Natural killer cell (primary cell): ENCODE data around the gene NSUN6. TPM values are rescaled to one million over a fixed set of nuclear protein-coding genes. Genes with fewer than 3 reads are reported as not detected.
A peak's percentile ranks its signal among the peaks of the same experiment; 100 is the strongest.

Source experiments
- ATAC-seq, 3 donors: fragments of 150-1000 bp in 2 of 3; fragments of 200-7000 bp in 1 of 3; cut with Tn5 transposase; 1 replicate in 1 of 3; 2 replicates in 2 of 3; pipeline ENCODE4 v1.10.0; 2021; ENCODE audit warnings: mild to moderate bottlenecking in 2 of 3, moderate library complexity in 2 of 3
- DNase-seq, 2 donors: peaks; one replicate each; pipeline versions ENCODE4 v3.0.0 to v3.0.0-alpha.2; 2013 to 2021; ENCODE audit warnings: mixed read lengths in 1 of 2
- H3K27ac ChIP-seq: one replicate; pipeline ENCODE4 v1.5.1; 2013; ENCODE audit warnings: mild to moderate bottlenecking, low read length
- H3K27me3 ChIP-seq: one replicate; pipeline ENCODE4 v1.6.1; 2013; ENCODE audit warnings: low read length; ENCODE audit not compliant: control insufficient read depth, insufficient read depth
- H3K36me3 ChIP-seq: one replicate; pipeline ENCODE4 v1.6.1; 2013; ENCODE audit warnings: low read length; ENCODE audit not compliant: control insufficient read depth, insufficient read depth
- H3K4me1 ChIP-seq: one replicate; pipeline ENCODE4 v1.6.1; 2013; ENCODE audit warnings: low read length; ENCODE audit not compliant: control insufficient read depth, insufficient read depth
- H3K4me3 ChIP-seq: one replicate; pipeline ENCODE4 v1.5.1; 2013; ENCODE audit warnings: low read length
- H3K9me3 ChIP-seq: one replicate; pipeline ENCODE4 v1.6.1; 2013; ENCODE audit warnings: low read length; ENCODE audit not compliant: control insufficient read depth, insufficient read depth
- H3K27ac Mint-ChIP-seq, 2 donors: one replicate each; pipeline ENCODE4 v1.8.0; 2022; ENCODE audit warnings: mild to moderate bottlenecking in 2 of 2, mixed read lengths in 2 of 2, moderate library complexity in 1 of 2
- H3K27me3 Mint-ChIP-seq, 2 donors: one replicate each; pipeline ENCODE4 v1.8.0; 2022; ENCODE audit warnings: low read depth in 2 of 2, mixed read lengths in 2 of 2
- H3K36me3 Mint-ChIP-seq: one replicate; pipeline ENCODE4 v1.8.0; 2022; ENCODE audit warnings: mixed read lengths
- H3K4me1 Mint-ChIP-seq, 2 donors: one replicate each; pipeline ENCODE4 v1.8.0; 2022; ENCODE audit warnings: mixed read lengths in 2 of 2
- H3K4me3 Mint-ChIP-seq: one replicate; pipeline ENCODE4 v1.8.0; 2022; ENCODE audit warnings: mild to moderate bottlenecking, moderate library complexity, mixed read lengths
- H3K9me3 Mint-ChIP-seq, 2 donors: one replicate each; pipeline ENCODE4 v1.8.0; 2022; ENCODE audit warnings: mixed read lengths in 2 of 2
- CTCF ChIP-seq: fragments of 200-600 bp; IDR thresholded peaks from one replicate; pipeline ENCODE4 v1.8.0; 2022; ENCODE audit warnings: antibody characterized with exemption
- WGBS: methylation state at CpG from one replicate; pipeline ENCODE4 v1.1.7; 2013; ENCODE audit warnings: missing lambda C conversion rate; ENCODE audit not compliant: insufficient coverage; 5-methylcytosine and 5-hydroxymethylcytosine counted together
- intact Hi-C: fragments of 100-400 bp; cut with micrococcal nuclease; formaldehyde crosslinking; loops from one replicate; pipeline ENCODE4 v1.14.2; 2022
- total RNA-seq, 4 donors: library from RNA; stranded (reverse); fragments of 120-200 nt in 1 of 4; gene quantifications; one replicate each; pipeline versions ENCODE4 v1.2.3 to v1.2.4, GENCODE V29; 2013 to 2022

NSUN6 gene
- total RNA-seq, 3 donors from 2014 or later (not counting 1 experiment from before 2014, with no cell fraction given): 25.7 to 36.9 (median 26.4) TPM

- no peak for TF ChIP-seq CTCF
- Histone ChIP-seq H3K27me3 (no peaks in the 10 kb centered on the region), H3K9me3 (no peaks in the 10 kb centered on the region), H3K36me3 (no peaks in the 10 kb centered on the region), H3K4me1 (no peaks in the 10 kb centered on the region), H3K4me3 (no peak overlapping the region), H3K27ac (no peak overlapping the region)
- Mint-ChIP-seq H3K27ac (no peak overlapping the region), H3K27me3 (peaks cover 0 to 3% of the 10 kb centered on the region in 2 donors), H3K4me3 (no peak overlapping the region), H3K9me3 (no peaks in the 10 kb centered on the region), H3K4me1 (peaks cover 9 to 14% of the 10 kb centered on the region in 2 donors), H3K36me3 (no peaks in the 10 kb centered on the region)
- ATAC-seq (peak in 1 of 3 donors; percentile 16), DNase-seq (no peak)
- WGBS: 72% methylated on average over 3 of the region's 3 CpGs
- intact Hi-C loops: no loop called here
These were observed 33.6 kb upstream of the NSUN6 start for GRCh38 chr10:18684953-18685352.

DNA sequence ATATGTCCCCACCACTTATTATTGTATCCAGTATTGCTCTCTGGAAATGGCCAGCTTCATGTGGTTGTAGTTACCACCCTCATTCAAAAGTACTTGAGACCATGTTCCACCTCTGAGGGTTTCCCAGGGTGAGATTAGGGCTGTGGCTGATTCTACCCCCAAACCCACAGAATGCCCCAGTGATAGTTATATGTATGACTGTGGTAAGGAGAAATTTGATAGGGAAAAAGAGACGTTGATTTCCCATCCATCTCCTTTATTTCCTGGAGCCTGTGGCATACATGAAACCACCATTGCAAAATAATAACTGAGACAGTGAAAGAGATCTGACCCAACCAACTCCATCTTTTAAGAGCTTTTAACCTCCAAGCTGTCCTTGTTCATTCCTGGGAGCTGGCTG, 33.0 kb upstream of the NSUN6 start:
- TF ChIP-seq CTCF: no peak
- H3K4me1 ChIP-seq: no peaks in the 10 kb centered on the region
- no CpG with 5 or more reads among the region's 1 CpG for WGBS
- no peaks in the 10 kb centered on the region for H3K27me3 ChIP-seq
- no peaks in the 10 kb centered on the region for H3K9me3 ChIP-seq
- DNase-seq: no peak
- H3K36me3 ChIP-seq: no peaks in the 10 kb centered on the region
- no peak overlapping the region for H3K4me3 Mint-ChIP-seq
- no peaks in the 10 kb centered on the region for H3K36me3 Mint-ChIP-seq
- no peak overlapping the region for H3K4me3 ChIP-seq
- no peak overlapping the region for H3K27ac ChIP-seq
- H3K27ac Mint-ChIP-seq: no peak overlapping the region
- no peak for ATAC-seq
- H3K27me3 Mint-ChIP-seq: peaks cover 0 to 3% of the 10 kb centered on the region in 2 donors
- peaks cover 9 to 14% of the 10 kb centered on the region in 2 donors for H3K4me1 Mint-ChIP-seq
- H3K9me3 Mint-ChIP-seq: no peaks in the 10 kb centered on the region
- intact Hi-C loops: no loop called here

- Mint-ChIP-seq H3K4me1 (peaks cover 9 to 14% of the 10 kb centered on the region in 2 donors), H3K9me3 (no peaks in the 10 kb centered on the region), H3K4me3 (no peak overlapping the region), H3K36me3 (no peaks in the 10 kb centered on the region), H3K27ac (peak overlapping the region in 1 of 2 donors; percentile 34), H3K27me3 (no peaks in the 10 kb centered on the region)
- no CpG with 5 or more reads among the region's 1 CpG for WGBS
- Histone ChIP-seq H3K27me3 (no peaks in the 10 kb centered on the region), H3K9me3 (no peaks in the 10 kb centered on the region), H3K4me3 (no peak overlapping the region), H3K27ac (no peak overlapping the region), H3K4me1 (no peaks in the 10 kb centered on the region), H3K36me3 (no peaks in the 10 kb centered on the region)
- intact Hi-C loops: no loop called here
- no peak for ATAC-seq
- DNase-seq: no peak
- TF ChIP-seq CTCF: no peak
These were observed 32.0 kb upstream of the NSUN6 start for GRCh38 chr10:18683427-18683826.

DNA sequence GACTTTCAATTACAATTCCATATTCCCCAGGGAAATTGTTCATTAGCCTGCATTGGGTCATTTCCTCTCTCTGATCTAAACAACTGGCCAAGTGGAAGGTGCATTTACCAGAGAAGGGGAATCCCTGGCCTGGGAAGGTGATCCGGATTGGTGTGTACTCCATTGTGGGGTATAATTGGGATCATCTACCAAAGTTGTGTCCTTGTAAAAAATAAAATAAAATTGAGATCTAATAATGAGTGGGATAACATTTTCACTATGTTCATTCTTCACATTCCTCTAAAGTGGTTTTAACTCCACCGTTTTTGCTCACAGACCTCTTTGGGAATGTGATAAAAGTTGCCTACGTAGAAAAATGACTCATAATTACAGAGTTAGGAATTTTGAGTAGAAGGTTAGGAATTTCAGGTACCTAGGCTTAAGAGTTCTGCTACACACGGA, 30.6 kb upstream of the NSUN6 start:
- Mint-ChIP-seq H3K4me3 (no peak overlapping the region), H3K36me3 (no peaks in the 10 kb centered on the region), H3K9me3 (no peaks in the 10 kb centered on the region), H3K27ac (peak overlapping the region; percentile 46 to 47), H3K4me1 (peaks cover 9 to 14% of the 10 kb centered on the region in 2 donors), H3K27me3 (no peaks in the 10 kb centered on the region)
- no peak overlapping the region for H3K27ac ChIP-seq
- H3K4me3 ChIP-seq: no peak overlapping the region
- 89% methylated on average over 4 of the region's 4 CpGs for WGBS
- no peak for ATAC-seq
- H3K36me3 ChIP-seq: peaks cover under 1% of the 10 kb centered on the region
- intact Hi-C loops: no loop called here
- no peak for DNase-seq
- no peaks in the 10 kb centered on the region for H3K9me3 ChIP-seq
- no peaks in the 10 kb centered on the region for H3K4me1 ChIP-seq
- no peaks in the 10 kb centered on the region for H3K27me3 ChIP-seq
- TF ChIP-seq CTCF: no peak
